GM18499 (cell line): ENCODE data around the gene GOSR2.
"Not testable (repeated sequence)": the region's sequence is repeated elsewhere in the genome, so short reads cannot be mapped to it uniquely, and the experiment has no call there.

Experiments used
- ATAC-seq: cut with Tn5 transposase; IDR thresholded peaks from one replicate; pipeline ENCODE4 v1.9.1; 2021; ENCODE audit warnings: moderate number of reproducible peaks; ENCODE audit not compliant: insufficient read depth, unreplicated experiment

GOSR2 gene

GRCh38 chr17:46984341-46984740, 61.4 kb downstream of the GOSR2 start:
- ATAC-seq: no peak

GRCh38 chr17:46984892-46985291, 61.9 kb downstream of the GOSR2 start:
- no peak for ATAC-seq

- ATAC-seq: no peak
Measured at GRCh38 chr17:46986366-46986765, 63.4 kb downstream of the GOSR2 start.

- not testable (repeated sequence) for ATAC-seq
Measured at GRCh38 chr17:46987927-46988326, 65.0 kb downstream of the GOSR2 start.

- ATAC-seq: no peak
Measured at GRCh38 chr17:46989637-46990431, 66.9 kb downstream of the GOSR2 start.

- no peak for ATAC-seq
Measured at GRCh38 chr17:46991617-46992016, 68.7 kb downstream of the GOSR2 start.
